ENCODE data around the gene FXYD3.
A peak's percentile ranks its signal among the peaks of the same experiment; 100 is the strongest.

FXYD3 gene

GRCh38 chr19:35120898-35121297, 5.3 kb downstream of the FXYD3 start:
- no peak for DNase-seq (ENCODE audit: low read depth)
- H3K4me3 ChIP-seq (ENCODE audit: low read depth, low read length), result no peak overlapping the region
- TF ChIP-seq, protein P1, sequence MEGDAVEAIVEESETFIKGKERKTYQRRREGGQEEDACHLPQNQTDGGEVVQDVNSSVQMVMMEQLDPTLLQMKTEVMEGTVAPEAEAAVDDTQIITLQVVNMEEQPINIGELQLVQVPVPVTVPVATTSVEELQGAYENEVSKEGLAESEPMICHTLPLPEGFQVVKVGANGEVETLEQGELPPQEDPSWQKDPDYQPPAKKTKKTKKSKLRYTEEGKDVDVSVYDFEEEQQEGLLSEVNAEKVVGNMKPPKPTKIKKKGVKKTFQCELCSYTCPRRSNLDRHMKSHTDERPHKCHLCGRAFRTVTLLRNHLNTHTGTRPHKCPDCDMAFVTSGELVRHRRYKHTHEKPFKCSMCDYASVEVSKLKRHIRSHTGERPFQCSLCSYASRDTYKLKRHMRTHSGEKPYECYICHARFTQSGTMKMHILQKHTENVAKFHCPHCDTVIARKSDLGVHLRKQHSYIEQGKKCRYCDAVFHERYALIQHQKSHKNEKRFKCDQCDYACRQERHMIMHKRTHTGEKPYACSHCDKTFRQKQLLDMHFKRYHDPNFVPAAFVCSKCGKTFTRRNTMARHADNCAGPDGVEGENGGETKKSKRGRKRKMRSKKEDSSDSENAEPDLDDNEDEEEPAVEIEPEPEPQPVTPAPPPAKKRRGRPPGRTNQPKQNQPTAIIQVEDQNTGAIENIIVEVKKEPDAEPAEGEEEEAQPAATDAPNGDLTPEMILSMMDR (IDR thresholded peaks at IDR 0.05; ENCODE audit: low read depth, low read length), result no peak
- TF ChIP-seq MYC (IDR thresholded peaks at IDR 0.05; ENCODE audit: low read depth, low read length) (no peak), MAX (IDR thresholded peaks at IDR 0.05; ENCODE audit: low read depth, low read length) (no peak), POLR2A (IDR thresholded peaks at IDR 0.05; ENCODE audit: extremely low read depth, insufficient read length) (no peak)

DNA sequence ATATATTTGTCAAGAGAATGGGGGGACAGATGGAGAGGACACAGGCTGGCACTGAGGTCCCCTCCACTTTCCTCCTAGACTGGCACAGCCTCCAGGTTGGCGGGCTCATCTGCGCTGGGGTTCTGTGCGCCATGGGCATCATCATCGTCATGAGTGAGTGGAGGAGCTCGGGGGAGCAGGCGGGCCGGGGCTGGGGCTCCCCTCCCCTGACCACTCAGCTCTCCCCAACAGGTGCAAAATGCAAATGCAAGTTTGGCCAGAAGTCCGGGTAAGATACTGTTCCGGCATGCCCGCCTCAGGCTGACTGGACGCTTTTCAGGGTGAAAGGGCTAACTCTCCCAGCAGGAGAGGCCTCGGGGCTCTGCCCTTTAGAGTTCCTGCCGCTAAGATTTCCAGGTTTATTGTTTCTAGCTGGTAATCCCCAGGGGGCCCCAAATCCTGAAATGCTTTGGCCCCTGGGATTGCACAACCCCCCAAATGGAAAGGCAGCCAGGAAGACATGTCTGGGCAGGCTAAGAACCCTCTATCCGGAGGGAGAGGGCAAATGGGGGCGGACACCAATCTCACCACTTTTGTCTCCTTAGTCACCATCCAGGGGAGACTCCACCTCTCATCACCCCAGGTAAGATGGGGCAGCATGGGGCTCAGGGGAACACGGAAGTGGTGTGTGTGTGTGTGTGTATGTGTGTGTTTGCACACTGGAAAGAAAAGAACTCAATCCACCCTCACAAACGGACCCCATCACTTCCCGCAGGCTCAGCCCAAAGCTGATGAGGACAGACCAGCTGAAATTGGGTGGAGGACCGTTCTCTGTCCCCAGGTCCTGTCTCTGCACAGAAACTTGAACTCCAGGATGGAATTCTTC, 7.3 kb downstream of the FXYD3 start:
- TF ChIP-seq, protein P1 (IDR thresholded peaks at IDR 0.05; ENCODE audit: low read depth, low read length), result no peak
- no peak for TF ChIP-seq MAX (IDR thresholded peaks at IDR 0.05; ENCODE audit: low read depth, low read length)
- no peak for DNase-seq (ENCODE audit: low read depth)

GRCh38 chr19:35123573-35123972, 8.0 kb downstream of the FXYD3 start:
- no peak overlapping the region for H3K4me3 ChIP-seq (ENCODE audit: low read depth, low read length)
- TF ChIP-seq POLR2A (IDR thresholded peaks at IDR 0.05; ENCODE audit: extremely low read depth, insufficient read length) (no peak), MAX (IDR thresholded peaks at IDR 0.05; ENCODE audit: low read depth, low read length) (no peak)
- TF ChIP-seq, protein P1 (IDR thresholded peaks at IDR 0.05; ENCODE audit: low read depth, low read length), result no peak
- no peak for DNase-seq (ENCODE audit: low read depth)

More for the DNA sequence above, 7.3 kb downstream of the FXYD3 start:
- no peak overlapping the region for H3K4me3 ChIP-seq (ENCODE audit: low read depth, low read length)

DNA sequence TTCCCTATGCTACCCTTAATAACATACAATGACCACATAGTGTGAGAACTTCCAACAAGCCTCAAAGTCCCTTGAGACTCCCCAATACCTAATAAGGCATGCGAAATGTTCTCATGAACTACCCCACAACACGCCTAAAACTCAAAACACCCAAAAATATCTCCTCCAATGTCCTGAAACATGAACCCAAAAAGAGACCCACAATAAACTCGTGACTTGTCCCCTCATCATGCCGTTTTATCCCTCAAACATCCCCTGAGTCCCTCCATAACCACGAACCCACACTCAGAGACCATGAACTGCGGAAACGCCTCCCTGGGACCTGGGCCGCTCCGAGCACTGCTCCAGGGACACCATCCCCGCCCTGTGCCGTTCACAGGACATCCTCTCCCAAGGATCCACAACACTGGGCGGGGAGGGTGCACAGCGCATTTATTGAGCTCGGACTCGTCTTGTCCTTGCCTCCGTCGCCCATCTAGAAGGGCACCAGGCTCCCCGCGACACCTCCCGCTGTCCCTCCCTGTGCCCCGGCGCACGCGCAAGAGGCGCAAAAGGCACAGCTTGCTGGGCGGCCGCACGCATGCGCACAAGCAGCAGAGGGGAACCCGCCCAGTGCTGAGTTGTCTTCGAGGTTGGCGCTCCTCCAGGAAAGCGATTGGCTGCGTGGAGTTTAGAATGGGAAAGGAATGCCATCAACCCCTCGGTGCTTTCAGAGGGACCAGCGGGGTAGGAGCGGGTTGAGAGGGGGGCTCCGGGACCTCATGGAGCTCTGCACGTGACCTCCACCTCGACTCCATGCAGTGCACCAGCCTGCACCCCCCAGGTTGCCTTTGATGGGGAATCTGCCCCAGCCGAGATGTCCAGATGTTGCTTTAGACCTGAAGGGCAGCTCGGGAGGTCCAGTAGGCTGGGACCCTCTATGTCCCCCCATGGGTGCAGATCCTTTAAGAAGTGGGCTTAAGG, 8.8 kb downstream of the FXYD3 start:
- TF ChIP-seq, protein P1 (IDR thresholded peaks at IDR 0.05; ENCODE audit: low read depth, low read length), result no peak
- TF ChIP-seq MAX (IDR thresholded peaks at IDR 0.05; ENCODE audit: low read depth, low read length) (no peak), MYC (IDR thresholded peaks at IDR 0.05; ENCODE audit: low read depth, low read length) (no peak), POLR2A (IDR thresholded peaks at IDR 0.05; ENCODE audit: extremely low read depth, insufficient read length) (no peak)
- no peak overlapping the region for H3K4me3 ChIP-seq (ENCODE audit: low read depth, low read length)
- DNase-seq (ENCODE audit: low read depth), result peak; percentile 27

GRCh38 chr19:35125270-35125717, 9.7 kb downstream of the FXYD3 start:
- no peak for DNase-seq (ENCODE audit: low read depth)
- TF ChIP-seq, protein P1 (IDR thresholded peaks at IDR 0.05; ENCODE audit: low read depth, low read length), result no peak
- TF ChIP-seq POLR2A (IDR thresholded peaks at IDR 0.05; ENCODE audit: extremely low read depth, insufficient read length) (no peak), MAX (IDR thresholded peaks at IDR 0.05; ENCODE audit: low read depth, low read length) (no peak), MYC (IDR thresholded peaks at IDR 0.05; ENCODE audit: low read depth, low read length) (no peak)
- H3K4me3 ChIP-seq (ENCODE audit: low read depth, low read length), result no peak overlapping the region
